GM13977 (cell line): Measurements from ENCODE around the gene CPZ.
A peak's percentile ranks its signal among the peaks of the same experiment; 100 is the strongest.

Experiments
- DNase-seq: peaks from one replicate; pipeline ENCODE4 v3.0.0; 2012; ENCODE audit warnings: low spot score
- in situ Hi-C: fragments of 300-500 bp; cut with MboI; formaldehyde crosslinking; loops from one replicate; pipeline ENCODE4 v1.12.0; 2022; ENCODE audit warnings: low sequenced_read_pairs, low pct_unique_long_range_greater_than_20kb, mixed read lengths, inconsistent platforms; ENCODE audit not compliant: unreplicated experiment
- TF ChIP-seq, protein P1 (sequence below): IDR thresholded peaks from 2 replicates; pipeline ENCODE4 v1.5.1; 2012; ENCODE audit warnings: mild to moderate bottlenecking, control low read depth; ENCODE audit not compliant: insufficient read depth; ENCODE audit errors: extremely low read depth, missing control alignments

CPZ gene

DNA sequence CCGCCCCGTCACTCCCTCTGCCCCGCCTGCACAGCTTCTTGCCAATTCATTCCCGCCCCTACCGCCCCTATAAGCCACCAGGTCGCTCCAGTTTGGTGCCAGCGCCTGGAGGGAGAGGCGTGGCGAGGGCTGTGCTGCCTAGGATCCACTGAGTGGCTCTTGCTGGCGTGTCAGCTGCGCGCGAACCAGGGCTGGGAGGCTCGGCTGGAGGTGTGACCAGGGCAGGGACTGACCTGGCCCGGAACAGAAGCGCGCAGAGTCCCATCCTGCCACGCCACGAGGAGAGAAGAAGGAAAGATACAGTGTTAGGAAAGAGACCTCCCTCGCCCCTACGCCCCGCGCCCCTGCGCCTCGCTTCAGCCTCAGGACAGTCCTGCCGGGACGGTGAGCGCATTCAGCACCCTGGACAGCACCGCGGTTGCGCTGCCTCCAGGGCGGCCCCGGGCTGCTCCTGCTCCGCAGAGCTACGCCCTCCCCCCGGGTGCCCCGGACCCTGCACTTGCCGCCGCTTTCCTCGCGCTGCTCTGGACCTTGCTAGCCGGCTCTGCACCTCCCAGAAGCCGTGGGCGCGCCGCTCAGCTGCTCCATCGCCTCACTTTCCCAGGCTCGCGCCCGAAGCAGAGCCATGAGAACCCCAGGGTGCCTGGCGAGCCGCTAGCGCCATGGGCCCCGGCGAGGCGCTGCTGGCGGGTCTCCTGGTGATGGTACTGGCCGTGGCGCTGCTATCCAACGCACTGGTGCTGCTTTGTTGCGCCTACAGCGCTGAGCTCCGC is 12.1 kb upstream of the CPZ start, which contains the start of gene GPR78:
TSS of gene GPR78 (plus strand) at position 72 of the 773 bp plus-strand sequence. CDS start at position 663, 591 bp downstream.
- peak; percentile 82 for DNase-seq
- in situ Hi-C loops: loop anchor here (25.0 kb wide), 1 partner anchor 118 kb away; no protein-coding TSS in a partner anchor
- TF ChIP-seq, protein P1, sequence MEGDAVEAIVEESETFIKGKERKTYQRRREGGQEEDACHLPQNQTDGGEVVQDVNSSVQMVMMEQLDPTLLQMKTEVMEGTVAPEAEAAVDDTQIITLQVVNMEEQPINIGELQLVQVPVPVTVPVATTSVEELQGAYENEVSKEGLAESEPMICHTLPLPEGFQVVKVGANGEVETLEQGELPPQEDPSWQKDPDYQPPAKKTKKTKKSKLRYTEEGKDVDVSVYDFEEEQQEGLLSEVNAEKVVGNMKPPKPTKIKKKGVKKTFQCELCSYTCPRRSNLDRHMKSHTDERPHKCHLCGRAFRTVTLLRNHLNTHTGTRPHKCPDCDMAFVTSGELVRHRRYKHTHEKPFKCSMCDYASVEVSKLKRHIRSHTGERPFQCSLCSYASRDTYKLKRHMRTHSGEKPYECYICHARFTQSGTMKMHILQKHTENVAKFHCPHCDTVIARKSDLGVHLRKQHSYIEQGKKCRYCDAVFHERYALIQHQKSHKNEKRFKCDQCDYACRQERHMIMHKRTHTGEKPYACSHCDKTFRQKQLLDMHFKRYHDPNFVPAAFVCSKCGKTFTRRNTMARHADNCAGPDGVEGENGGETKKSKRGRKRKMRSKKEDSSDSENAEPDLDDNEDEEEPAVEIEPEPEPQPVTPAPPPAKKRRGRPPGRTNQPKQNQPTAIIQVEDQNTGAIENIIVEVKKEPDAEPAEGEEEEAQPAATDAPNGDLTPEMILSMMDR: no peak

DNA sequence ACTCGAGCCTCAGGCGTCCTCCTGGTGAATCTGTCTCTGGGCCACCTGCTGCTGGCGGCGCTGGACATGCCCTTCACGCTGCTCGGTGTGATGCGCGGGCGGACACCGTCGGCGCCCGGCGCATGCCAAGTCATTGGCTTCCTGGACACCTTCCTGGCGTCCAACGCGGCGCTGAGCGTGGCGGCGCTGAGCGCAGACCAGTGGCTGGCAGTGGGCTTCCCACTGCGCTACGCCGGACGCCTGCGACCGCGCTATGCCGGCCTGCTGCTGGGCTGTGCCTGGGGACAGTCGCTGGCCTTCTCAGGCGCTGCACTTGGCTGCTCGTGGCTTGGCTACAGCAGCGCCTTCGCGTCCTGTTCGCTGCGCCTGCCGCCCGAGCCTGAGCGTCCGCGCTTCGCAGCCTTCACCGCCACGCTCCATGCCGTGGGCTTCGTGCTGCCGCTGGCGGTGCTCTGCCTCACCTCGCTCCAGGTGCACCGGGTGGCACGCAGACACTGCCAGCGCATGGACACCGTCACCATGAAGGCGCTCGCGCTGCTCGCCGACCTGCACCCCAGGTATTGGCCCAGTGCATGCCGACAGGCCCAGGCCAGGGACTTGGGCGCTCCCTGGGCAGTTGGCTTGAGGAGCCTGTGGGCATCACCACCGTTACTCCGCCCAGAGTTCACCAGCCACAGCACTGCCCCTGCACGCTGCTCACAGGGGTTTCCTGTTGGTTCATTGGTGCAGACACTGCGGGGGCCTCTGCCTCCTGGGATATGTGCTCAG is 11.3 kb upstream of the CPZ start:
- TF ChIP-seq, protein P1: no peak
- no peak for DNase-seq
- in situ Hi-C loops: loop anchor here (25.0 kb wide), 1 partner anchor 119 kb away; no protein-coding TSS in a partner anchor

DNA sequence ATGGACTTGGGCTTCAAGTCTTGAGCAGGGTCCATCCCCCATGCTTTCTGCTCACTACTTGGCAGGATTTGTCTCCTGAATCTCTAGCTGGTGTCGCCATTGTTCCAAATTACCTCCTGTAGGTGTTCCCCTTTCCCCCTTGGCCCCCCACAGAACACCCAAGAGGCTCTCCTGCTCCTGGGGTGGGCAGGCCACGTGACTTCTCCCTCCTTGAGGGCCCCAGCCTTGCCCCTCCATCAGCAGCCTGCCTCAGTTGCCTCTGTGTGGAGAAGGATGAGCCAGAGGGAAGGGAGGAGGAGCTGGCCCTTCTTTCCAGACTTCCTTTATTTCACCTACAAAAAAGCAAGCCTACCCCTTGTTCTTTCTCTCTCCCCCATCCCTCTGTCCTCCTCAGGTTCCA is 10.5 kb upstream of the CPZ start:
- TF ChIP-seq, protein P1: no peak
- in situ Hi-C loops: loop anchor here (25.0 kb wide), 1 partner anchor 120 kb away; no protein-coding TSS in a partner anchor
- DNase-seq: no peak

DNA sequence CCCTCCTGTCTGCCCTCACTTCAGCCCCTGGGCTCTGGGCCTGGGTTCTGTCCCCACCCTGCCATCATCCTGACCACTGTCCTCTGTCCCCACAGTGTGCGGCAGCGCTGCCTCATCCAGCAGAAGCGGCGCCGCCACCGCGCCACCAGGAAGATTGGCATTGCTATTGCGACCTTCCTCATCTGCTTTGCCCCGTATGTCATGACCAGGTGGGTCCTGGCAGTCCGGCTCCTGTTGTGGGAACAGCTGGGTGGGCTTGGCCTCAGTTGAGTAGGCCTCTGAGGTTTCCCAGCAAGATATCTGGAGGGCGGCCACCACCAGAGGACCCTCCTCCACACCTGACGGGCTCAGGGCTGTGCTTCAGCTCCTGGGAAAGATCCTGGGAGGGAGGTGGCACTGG is 10.1 kb upstream of the CPZ start:
- in situ Hi-C loops: loop anchor here (25.0 kb wide), 1 partner anchor 120 kb away; no protein-coding TSS in a partner anchor
- TF ChIP-seq, protein P1: no peak
- DNase-seq: no peak

DNA sequence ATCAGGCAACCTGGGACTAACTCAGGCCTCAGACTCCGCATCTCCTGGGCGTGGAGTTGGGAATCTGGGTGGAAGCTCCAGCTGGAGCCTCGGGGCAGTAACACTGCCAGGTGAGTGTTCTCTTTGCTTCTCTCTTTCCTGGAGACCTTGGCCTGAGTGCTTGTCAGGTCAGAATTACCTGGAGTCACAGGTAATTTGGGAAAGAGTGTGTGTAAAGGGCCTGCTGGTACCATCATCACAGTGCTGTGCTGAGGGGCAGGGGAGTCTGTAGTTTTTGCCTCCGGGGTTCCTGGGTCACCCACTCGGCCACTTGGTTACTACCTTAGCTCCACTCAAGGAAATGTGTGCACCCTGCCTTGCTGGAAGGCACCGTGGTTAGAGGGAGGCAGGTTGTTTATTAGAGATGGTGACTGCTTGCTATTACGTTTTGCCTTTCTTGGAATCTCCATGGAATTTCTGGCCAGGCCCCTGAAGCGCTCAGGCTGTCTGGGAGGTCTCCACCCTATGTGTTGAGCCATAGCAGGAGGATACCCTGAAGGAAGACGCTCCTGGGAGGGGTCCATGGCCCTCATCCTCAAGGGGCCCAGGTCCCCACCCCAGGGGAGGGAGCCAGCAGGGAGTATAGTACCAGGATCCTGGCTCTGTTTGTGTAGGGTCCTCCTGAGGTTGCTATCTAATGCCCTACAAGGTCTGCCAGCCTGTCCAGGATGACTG is 9.5 kb upstream of the CPZ start:
- in situ Hi-C loops: loop anchor here (25.0 kb wide), 1 partner anchor 121 kb away; no protein-coding TSS in a partner anchor

DNA sequence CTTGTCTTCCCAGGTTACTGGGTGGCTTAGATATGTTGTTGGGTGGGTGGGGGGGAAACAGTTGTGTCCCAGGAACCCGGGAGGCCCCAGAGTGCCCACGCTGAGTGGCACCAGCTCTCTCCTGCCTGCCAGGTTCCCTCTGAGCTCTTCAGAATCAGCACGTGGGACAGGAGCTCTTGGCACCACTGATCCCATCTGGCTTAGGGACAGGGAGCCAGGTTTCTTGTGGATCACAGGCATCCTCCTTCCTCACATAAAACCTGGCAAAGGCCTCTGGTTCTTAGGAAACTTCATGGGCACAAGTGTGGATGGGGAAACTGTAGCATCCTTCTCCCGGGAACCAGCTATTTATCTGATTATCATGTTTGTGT is 8.9 kb upstream of the CPZ start:
- in situ Hi-C loops: loop anchor here (25.0 kb wide), 1 partner anchor 121 kb away; no protein-coding TSS in a partner anchor
- TF ChIP-seq, protein P1: no peak
- no peak for DNase-seq

More for the DNA sequence above, 9.5 kb upstream of the CPZ start:
- no peak for DNase-seq
- TF ChIP-seq, protein P1: no peak
